GM19351 (cell line): ENCODE results near the gene EPS8L1.
"Not testable (repeated sequence)": the region's sequence is repeated elsewhere in the genome, so short reads cannot be mapped to it uniquely, and the experiment has no call there.

Experiments
- ATAC-seq: cut with Tn5 transposase; IDR thresholded peaks from one replicate; pipeline ENCODE4 v1.9.1; 2021; ENCODE audit warnings: mild to moderate bottlenecking, moderate library complexity; ENCODE audit not compliant: unreplicated experiment

EPS8L1 gene

GRCh38 chr19:55092423-55093318, 17.0 kb downstream of the EPS8L1 start:
- ATAC-seq = no peak

GRCh38 chr19:55094456-55095259, 19.0 kb downstream of the EPS8L1 start:
- ATAC-seq = no peak

- no peak for ATAC-seq
Measured at GRCh38 chr19:55095260-55096060, 19.8 kb downstream of the EPS8L1 start.

- no peak for ATAC-seq
Measured at GRCh38 chr19:55096061-55096701, 20.5 kb downstream of the EPS8L1 start.

- ATAC-seq = no peak
Measured at GRCh38 chr19:55097864-55098715, 22.4 kb downstream of the EPS8L1 start.

- ATAC-seq = no peak
Measured at GRCh38 chr19:55098716-55099556, 23.3 kb downstream of the EPS8L1 start.

- no peak for ATAC-seq
Measured at GRCh38 chr19:55099557-55100506, 24.2 kb downstream of the EPS8L1 start.

- no peak for ATAC-seq
Measured at GRCh38 chr19:55101261-55101660, 25.6 kb downstream of the EPS8L1 start.

GRCh38 chr19:55103190-55103589, 27.5 kb downstream of the EPS8L1 start:
- ATAC-seq = no peak

GRCh38 chr19:55105237-55105636, 29.6 kb downstream of the EPS8L1 start:
- ATAC-seq = no peak

GRCh38 chr19:55106591-55106990, 30.9 kb downstream of the EPS8L1 start:
- no peak for ATAC-seq

- ATAC-seq = not testable (repeated sequence)
Measured at GRCh38 chr19:55107252-55107651, 31.6 kb downstream of the EPS8L1 start.

GRCh38 chr19:55109527-55110291, 34.0 kb downstream of the EPS8L1 start:
- ATAC-seq = no peak

- ATAC-seq = no peak
Measured at GRCh38 chr19:55111238-55111831, 35.7 kb downstream of the EPS8L1 start.

- no peak for ATAC-seq
Measured at GRCh38 chr19:55112246-55112776, 36.6 kb downstream of the EPS8L1 start.
